H9 (cell line): Measurements from ENCODE around the gene ANKDD1B. TPM values are rescaled to one million over a fixed set of nuclear protein-coding genes. Genes with fewer than 3 reads are reported as not detected.
"Not testable (repeated sequence)": the region's sequence is repeated elsewhere in the genome, so short reads cannot be mapped to it uniquely, and the experiment has no call there.

Experiments used
- DNase-seq: peaks from one replicate; pipeline ENCODE4 v3.0.0-alpha.2; 2017
- H2AFZ ChIP-seq: one replicate; pipeline ENCODE4 v1.6.1; 2013; ENCODE audit warnings: mild to moderate bottlenecking, low read length, control low read depth, moderate library complexity
- H2AK5ac ChIP-seq: 2 replicates; pipeline ENCODE4 v1.6.1; 2013; ENCODE audit warnings: low read length, control low read depth, mixed read lengths; ENCODE audit not compliant: insufficient read length
- H2BK120ac ChIP-seq: one replicate; pipeline ENCODE4 v1.6.1; 2013; ENCODE audit warnings: low read depth, mild to moderate bottlenecking, low read length, control low read depth, inconsistent platforms; ENCODE audit not compliant: poor library complexity, severe bottlenecking
- H2BK12ac ChIP-seq: 2 replicates; pipeline ENCODE4 v1.6.1; 2013; ENCODE audit warnings: low read length, control low read depth, mixed read lengths, low read depth; ENCODE audit not compliant: insufficient read length
- H2BK15ac ChIP-seq: 2 replicates; pipeline ENCODE4 v1.6.1; 2013; ENCODE audit warnings: low read depth, low read length, control low read depth
- H2BK20ac ChIP-seq: one replicate; pipeline ENCODE4 v1.6.1; 2013; ENCODE audit warnings: low read depth, mild to moderate bottlenecking, low read length, control low read depth, inconsistent platforms; ENCODE audit not compliant: poor library complexity, severe bottlenecking
- H2BK5ac ChIP-seq: 2 replicates; pipeline ENCODE4 v1.6.1; 2013; ENCODE audit warnings: low read length, control low read depth, mixed read lengths; ENCODE audit not compliant: insufficient read length
- H3K14ac ChIP-seq: 2 replicates; pipeline ENCODE4 v1.6.1; 2013; ENCODE audit warnings: low read length, control low read depth; ENCODE audit not compliant: insufficient read depth
- H3K18ac ChIP-seq: 2 replicates; pipeline ENCODE4 v1.6.1; 2013; ENCODE audit warnings: low read depth, mild to moderate bottlenecking, mixed read lengths, low read length, control low read depth; ENCODE audit not compliant: insufficient read length
- H3K23ac ChIP-seq: 2 replicates; pipeline ENCODE4 v1.6.1; 2013; ENCODE audit warnings: low read length, control low read depth, mixed read lengths, low read depth; ENCODE audit not compliant: insufficient read length
- H3K23me2 ChIP-seq: 2 replicates; pipeline ENCODE4 v1.6.1; 2013; ENCODE audit warnings: low read depth, mild to moderate bottlenecking, mixed read lengths, low read length, control low read depth; ENCODE audit not compliant: insufficient read length, poor library complexity, severe bottlenecking
- H3K27ac ChIP-seq: 2 replicates; pipeline ENCODE4 v1.5.1; 2013; ENCODE audit warnings: low read length, control low read depth, mixed read lengths, low read depth; ENCODE audit not compliant: insufficient read length
- H3K27me3 ChIP-seq: 2 replicates; pipeline ENCODE4 v1.6.1; 2013; ENCODE audit warnings: low read length, control low read depth, inconsistent platforms; ENCODE audit not compliant: insufficient read depth
- H3K4ac ChIP-seq: 2 replicates; pipeline ENCODE4 v1.6.1; 2013; ENCODE audit warnings: low read depth, mild to moderate bottlenecking, control low read depth, inconsistent platforms, low read length, moderate library complexity
- H3K4me1 ChIP-seq: 2 replicates; pipeline ENCODE4 v1.6.1; 2013; ENCODE audit warnings: low read length, control low read depth, inconsistent platforms; ENCODE audit not compliant: insufficient read depth
- H3K4me2 ChIP-seq: 2 replicates; pipeline ENCODE4 v1.6.1; 2013; ENCODE audit warnings: low read length, control low read depth, mixed read lengths; ENCODE audit not compliant: insufficient read length, insufficient read depth
- H3K56ac ChIP-seq: 2 replicates; pipeline ENCODE4 v1.6.1; 2013; ENCODE audit warnings: low read depth, mild to moderate bottlenecking, mixed read lengths, low read length, control low read depth; ENCODE audit not compliant: insufficient read length
- H3K79me1 ChIP-seq: 2 replicates; pipeline ENCODE4 v1.6.1; 2013; ENCODE audit warnings: low read depth, mild to moderate bottlenecking, moderate library complexity, low read length, control low read depth, inconsistent platforms; ENCODE audit not compliant: insufficient read depth, poor library complexity, severe bottlenecking
- H3K79me2 ChIP-seq: 2 replicates; pipeline ENCODE4 v1.6.1; 2013; ENCODE audit warnings: low read length, control low read depth, inconsistent platforms; ENCODE audit not compliant: insufficient read depth
- H3K9ac ChIP-seq: 2 replicates; pipeline ENCODE4 v1.6.1; 2013; ENCODE audit warnings: low read length, control low read depth, mixed read lengths; ENCODE audit not compliant: insufficient read length; ENCODE audit errors: extremely low read depth
- H3K9me3 ChIP-seq: one replicate; pipeline ENCODE4 v1.6.1; 2013; ENCODE audit warnings: low read depth, low read length, inconsistent platforms; ENCODE audit not compliant: control insufficient read depth
- H3T11ph ChIP-seq: one replicate; pipeline ENCODE4 v1.6.1; 2013; ENCODE audit warnings: mild to moderate bottlenecking, low read length, control low read depth, inconsistent platforms
- H4K20me1 ChIP-seq: one replicate; pipeline ENCODE4 v1.6.1; 2013; ENCODE audit not compliant: control insufficient read depth, insufficient read length, insufficient read depth
- H4K5ac ChIP-seq: 2 replicates; pipeline ENCODE4 v1.6.1; 2013; ENCODE audit warnings: low read depth, mild to moderate bottlenecking, mixed read lengths, low read length, control low read depth; ENCODE audit not compliant: insufficient read length
- H4K8ac ChIP-seq: replicated peaks from 2 replicates; pipeline ENCODE4 v1.6.1; 2013; ENCODE audit warnings: low read length, control low read depth, mixed read lengths, low read depth; ENCODE audit not compliant: insufficient read length
- H4K91ac ChIP-seq: 2 replicates; pipeline ENCODE4 v1.6.1; 2013; ENCODE audit warnings: low read depth, mild to moderate bottlenecking, moderate library complexity, mixed read lengths, low read length, control low read depth; ENCODE audit not compliant: insufficient read length
- H3K27ac Mint-ChIP-seq, 3 experiments: 2 replicates in 2 of 3; 3 replicates in 1 of 3; pipeline ENCODE4 v1.8.0; 2020 to 2021; ENCODE audit warnings: mixed read lengths in 3 of 3, mild to moderate bottlenecking in 1 of 3, moderate library complexity in 1 of 3
- H3K27me3 Mint-ChIP-seq: 2 replicates; pipeline ENCODE4 v1.8.0; 2021; ENCODE audit warnings: low read depth, mild to moderate bottlenecking, moderate library complexity, mixed read lengths
- H3K36me3 Mint-ChIP-seq, 3 experiments: 2 replicates in 2 of 3; 3 replicates in 1 of 3; pipeline ENCODE4 v1.8.0; 2020 to 2021; ENCODE audit warnings: low read depth in 3 of 3, mixed read lengths in 3 of 3; ENCODE audit not compliant: insufficient read depth in 1 of 3
- H3K4me1 Mint-ChIP-seq, 2 experiments: 2 replicates each; pipeline ENCODE4 v1.8.0; 2020; ENCODE audit warnings: mixed read lengths in 2 of 2
- H3K4me3 Mint-ChIP-seq, 2 experiments: 2 replicates in 1 of 2; 3 replicates in 1 of 2; pipeline ENCODE4 v1.8.0; 2020 to 2021; ENCODE audit warnings: mild to moderate bottlenecking in 2 of 2, mixed read lengths in 2 of 2, moderate library complexity in 1 of 2
- H3K9me3 Mint-ChIP-seq, 2 experiments: 2 replicates in 1 of 2; 3 replicates in 1 of 2; pipeline ENCODE4 v1.8.0; 2020; ENCODE audit warnings: mild to moderate bottlenecking in 2 of 2, mixed read lengths in 2 of 2, moderate library complexity in 1 of 2
- WGBS: extraction: QIAGEN DNeasy Blood & Tissue Kit; methylation state at CpG from one replicate; pipeline ENCODE4 v1.1.7; 2013; ENCODE audit warnings: missing lambda C conversion rate, low lambda C conversion rate, mixed read lengths; ENCODE audit not compliant: insufficient read length; ENCODE audit errors: extremely low coverage; 5-methylcytosine and 5-hydroxymethylcytosine counted together
- total RNA-seq: library from RNA; stranded (reverse); gene quantifications from 2 replicates; pipeline ENCODE4 v1.2.1, GENCODE V29; 2021
- TF ChIP-seq, protein P1 (sequence below): fragments of 200-600 bp; sonication (generic); conservative IDR thresholded peaks from 3 replicates; pipeline ENCODE4 v1.8.0; 2021; ENCODE audit warnings: antibody characterized with exemption, mild to moderate bottlenecking

Gene ANKDD1B
- total RNA-seq, 1 experiment from 2014 or later, result 0.33 TPM

DNA sequence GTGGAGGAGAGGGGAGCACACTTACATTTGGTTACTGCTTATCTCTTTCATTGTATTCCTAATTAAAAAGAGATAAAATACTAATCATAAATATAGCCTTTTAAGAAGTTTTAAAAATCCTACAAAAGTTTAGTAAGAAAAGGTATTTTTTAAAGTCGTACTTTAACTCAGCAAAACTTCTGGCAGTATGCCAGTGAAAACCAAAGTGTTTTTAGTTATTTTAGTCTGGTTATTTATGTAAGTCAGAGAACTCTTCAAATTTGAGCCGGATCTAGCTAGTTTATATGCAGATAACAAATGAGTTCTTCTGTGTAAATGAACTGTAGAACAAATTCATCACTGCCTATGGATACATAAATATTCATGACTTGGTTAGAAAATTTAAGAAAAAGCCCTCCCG, 36.5 kb upstream of the ANKDD1B start:
- no peak overlapping the region for H2BK5ac ChIP-seq
- no peak overlapping the region for H4K5ac ChIP-seq
- WGBS, result no CpG with 5 or more reads among the region's 3 CpGs
- H3K23me2 ChIP-seq, result no peaks in the 10 kb centered on the region
- H4K8ac ChIP-seq, result no peak overlapping the region
- no peaks in the 10 kb centered on the region for H4K20me1 ChIP-seq
- H3K56ac ChIP-seq, result no peak overlapping the region
- no peak overlapping the region for H2BK20ac ChIP-seq
- H2BK12ac ChIP-seq, result no peak overlapping the region
- no peak overlapping the region for H3K9ac ChIP-seq
- no peaks in the 10 kb centered on the region for H3K4me1 ChIP-seq
- Mint-ChIP-seq H3K9me3 (no peaks in the 10 kb centered on the region), H3K36me3 (peaks cover 0 to 9% (median 4%) of the 10 kb centered on the region in 3 experiments; a peak in 3 of 7 replicates), H3K4me1 (no peaks in the 10 kb centered on the region), H3K27ac (no peak overlapping the region), H3K4me3 (no peak overlapping the region), H3K27me3 (no peaks in the 10 kb centered on the region)
- no peaks in the 10 kb centered on the region for H3K9me3 ChIP-seq
- H2AK5ac ChIP-seq, result no peak overlapping the region
- H3T11ph ChIP-seq, result no peak overlapping the region
- no peaks in the 10 kb centered on the region for H3K27me3 ChIP-seq
- H3K18ac ChIP-seq, result no peak overlapping the region
- H2AFZ ChIP-seq, result no peak overlapping the region
- no peaks in the 10 kb centered on the region for H3K79me2 ChIP-seq
- H3K27ac ChIP-seq, result no peak overlapping the region
- no peak for DNase-seq
- TF ChIP-seq, protein P1, sequence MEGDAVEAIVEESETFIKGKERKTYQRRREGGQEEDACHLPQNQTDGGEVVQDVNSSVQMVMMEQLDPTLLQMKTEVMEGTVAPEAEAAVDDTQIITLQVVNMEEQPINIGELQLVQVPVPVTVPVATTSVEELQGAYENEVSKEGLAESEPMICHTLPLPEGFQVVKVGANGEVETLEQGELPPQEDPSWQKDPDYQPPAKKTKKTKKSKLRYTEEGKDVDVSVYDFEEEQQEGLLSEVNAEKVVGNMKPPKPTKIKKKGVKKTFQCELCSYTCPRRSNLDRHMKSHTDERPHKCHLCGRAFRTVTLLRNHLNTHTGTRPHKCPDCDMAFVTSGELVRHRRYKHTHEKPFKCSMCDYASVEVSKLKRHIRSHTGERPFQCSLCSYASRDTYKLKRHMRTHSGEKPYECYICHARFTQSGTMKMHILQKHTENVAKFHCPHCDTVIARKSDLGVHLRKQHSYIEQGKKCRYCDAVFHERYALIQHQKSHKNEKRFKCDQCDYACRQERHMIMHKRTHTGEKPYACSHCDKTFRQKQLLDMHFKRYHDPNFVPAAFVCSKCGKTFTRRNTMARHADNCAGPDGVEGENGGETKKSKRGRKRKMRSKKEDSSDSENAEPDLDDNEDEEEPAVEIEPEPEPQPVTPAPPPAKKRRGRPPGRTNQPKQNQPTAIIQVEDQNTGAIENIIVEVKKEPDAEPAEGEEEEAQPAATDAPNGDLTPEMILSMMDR, result no peak
- no peak overlapping the region for H2BK120ac ChIP-seq
- no peak overlapping the region for H3K4ac ChIP-seq
- no peak overlapping the region for H3K14ac ChIP-seq
- H3K23ac ChIP-seq, result no peak overlapping the region
- H4K91ac ChIP-seq, result no peak overlapping the region
- no peaks in the 10 kb centered on the region for H3K79me1 ChIP-seq
- H3K4me2 ChIP-seq, result no peak overlapping the region
- H2BK15ac ChIP-seq, result no peak overlapping the region

DNA sequence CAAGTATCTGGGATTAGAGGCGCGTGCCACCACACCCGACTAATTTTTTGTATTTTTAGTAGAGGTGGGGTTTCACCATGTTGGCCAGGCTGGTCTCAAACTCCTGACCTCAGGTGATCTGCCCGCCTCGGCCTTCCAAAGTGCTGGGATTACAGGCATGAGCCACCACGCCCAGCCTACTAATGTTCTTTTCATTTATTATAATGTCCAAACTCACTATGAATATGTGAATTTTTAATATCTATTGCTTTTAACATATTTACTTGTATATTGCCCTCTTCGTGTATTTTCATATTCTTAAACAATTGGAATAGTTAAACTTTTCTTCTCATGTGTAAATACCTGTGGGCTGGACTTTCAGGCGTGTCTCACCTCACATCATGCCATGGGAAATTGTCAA, 33.0 kb upstream of the ANKDD1B start:
- not testable (repeated sequence) for H2BK5ac ChIP-seq, H2BK120ac ChIP-seq, H2BK12ac ChIP-seq, H3K27ac ChIP-seq, H3T11ph ChIP-seq, H3K9ac ChIP-seq, H3K9me3 Mint-ChIP-seq, DNase-seq, H3K4me3 Mint-ChIP-seq, H3K4me1 Mint-ChIP-seq, H3K27ac Mint-ChIP-seq, H3K4me1 ChIP-seq, H3K23me2 ChIP-seq, H2AK5ac ChIP-seq, H3K14ac ChIP-seq, H4K5ac ChIP-seq, H3K4me2 ChIP-seq, H3K79me1 ChIP-seq, H2AFZ ChIP-seq, H2BK15ac ChIP-seq, H4K8ac ChIP-seq, H3K27me3 ChIP-seq, H3K79me2 ChIP-seq, H3K18ac ChIP-seq, H3K23ac ChIP-seq, H2BK20ac ChIP-seq, H3K27me3 Mint-ChIP-seq, H3K56ac ChIP-seq, H3K4ac ChIP-seq, H4K20me1 ChIP-seq, H4K91ac ChIP-seq, H3K9me3 ChIP-seq
- H3K36me3 Mint-ChIP-seq, result peaks cover 3 to 13% (median 9%) of the 10 kb centered on the region in 3 experiments; a peak in 6 of 7 replicates
- WGBS, result no CpG with 5 or more reads among the region's 8 CpGs
